OCI-LY1 (cell line): ENCODE results near the gene HPSE2.

Experiments used
- H2AFZ ChIP-seq: fragments of 200-600 bp; sonication (generic), shearing (Covaris generic); 2 replicates; pipeline ENCODE4 v1.6.0; 2014; ENCODE audit warnings: antibody characterized with exemption, mild to moderate bottlenecking, low read length
- H3F3A ChIP-seq: fragments of 200-600 bp; sonication (generic), shearing (Covaris generic); 2 replicates; pipeline ENCODE4 v1.6.0; 2014; ENCODE audit warnings: mild to moderate bottlenecking, antibody characterized with exemption, low read length, moderate library complexity; ENCODE audit not compliant: insufficient read depth
- H3K27ac ChIP-seq: fragments of 200-600 bp; sonication (generic); 2 replicates; pipeline ENCODE4 v1.5.1; 2014; ENCODE audit warnings: low read length, mixed run types, mild to moderate bottlenecking, low read depth; ENCODE audit not compliant: poor library complexity, severe bottlenecking
- H3K27me3 ChIP-seq: fragments of 200-600 bp; sonication (generic); 2 replicates; pipeline ENCODE4 v1.6.0; 2014; ENCODE audit warnings: antibody characterized with exemption, mild to moderate bottlenecking, low read length, moderate library complexity; ENCODE audit not compliant: insufficient read depth
- H3K36me3 ChIP-seq: fragments of 200-600 bp; sonication (generic); 2 replicates; pipeline ENCODE4 v1.6.1; 2014; ENCODE audit warnings: mild to moderate bottlenecking, antibody characterized with exemption, low read length, moderate library complexity, mixed read lengths; ENCODE audit not compliant: insufficient read depth
- H3K4me1 ChIP-seq: fragments of 200-600 bp; sonication (generic); 2 replicates; pipeline ENCODE4 v1.5.1; 2014; ENCODE audit warnings: mild to moderate bottlenecking, low read length, moderate library complexity; ENCODE audit not compliant: insufficient read depth, severe bottlenecking
- H3K4me2 ChIP-seq: fragments of 200-600 bp; sonication (generic), shearing (Covaris generic); 2 replicates; pipeline ENCODE4 v1.6.1; 2014; ENCODE audit warnings: low read length
- H3K4me3 ChIP-seq: fragments of 200-600 bp; sonication (generic); 2 replicates; pipeline ENCODE4 v1.5.1; 2014; ENCODE audit warnings: low read length, low read depth, mild to moderate bottlenecking, mixed read lengths; ENCODE audit not compliant: poor library complexity, severe bottlenecking
- H3K79me2 ChIP-seq: fragments of 200-600 bp; shearing (Covaris generic); 2 replicates; pipeline ENCODE4 v1.6.1; 2016; ENCODE audit warnings: mixed run types, low read length, mixed read lengths; ENCODE audit not compliant: insufficient read depth
- H3K9ac ChIP-seq: fragments of 200-600 bp; sonication (generic), shearing (Covaris generic); 2 replicates; pipeline ENCODE4 v1.6.1; 2014; ENCODE audit warnings: mild to moderate bottlenecking, low read length, mixed read lengths
- H3K9me2 ChIP-seq: fragments of 200-600 bp; sonication (generic), shearing (Covaris generic); 2 replicates; pipeline ENCODE4 v1.6.1; 2014; ENCODE audit warnings: low read depth, mild to moderate bottlenecking, low read length, mixed read lengths
- H3K9me3 ChIP-seq: fragments of 200-600 bp; shearing (Covaris generic); 2 replicates; pipeline ENCODE4 v1.6.1; 2014; ENCODE audit warnings: low read length, mixed read lengths
- H4K20me1 ChIP-seq: fragments of 200-600 bp; sonication (generic), shearing (Covaris generic); 2 replicates; pipeline ENCODE4 v1.6.0; 2016; ENCODE audit warnings: mild to moderate bottlenecking, low read length; ENCODE audit not compliant: insufficient read depth
- EZH2 ChIP-seq: fragments of 200-600 bp; sonication (generic), shearing (Covaris generic); IDR thresholded peaks from 2 replicates; pipeline ENCODE4 v1.8.0; 2017; ENCODE audit warnings: borderline replicate concordance, mixed run types, mild to moderate bottlenecking, antibody characterized with exemption, low read length, moderate library complexity, mixed read lengths
- TF ChIP-seq, protein P1 (sequence below): fragments of 200-600 bp; sonication (generic), shearing (Covaris generic); IDR thresholded peaks from 2 replicates; pipeline ENCODE4 v1.5.1; 2017; ENCODE audit warnings: mild to moderate bottlenecking, antibody characterized with exemption, low read length, moderate library complexity, mixed read lengths

HPSE2 gene

DNA sequence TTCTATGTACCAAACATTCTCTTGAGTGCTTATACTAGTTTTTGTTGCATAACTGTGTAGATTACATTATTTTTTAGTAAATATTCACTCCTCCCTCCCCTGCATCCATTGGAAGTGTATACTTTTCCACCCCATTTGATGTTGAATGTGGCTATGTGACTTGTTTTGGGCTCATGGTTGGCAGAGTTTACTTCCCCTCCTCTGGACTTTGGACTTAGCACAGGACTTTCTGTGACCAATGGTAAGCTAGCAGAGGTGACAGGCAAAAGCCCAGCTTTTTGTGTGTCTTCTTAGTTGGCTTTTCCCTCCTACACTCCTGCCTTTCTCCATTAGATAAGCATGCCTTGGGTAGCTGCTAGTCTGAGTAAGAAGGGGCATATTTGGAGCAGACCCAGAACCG lies 353.9 kb downstream of the HPSE2 start:
- TF ChIP-seq, protein P1, sequence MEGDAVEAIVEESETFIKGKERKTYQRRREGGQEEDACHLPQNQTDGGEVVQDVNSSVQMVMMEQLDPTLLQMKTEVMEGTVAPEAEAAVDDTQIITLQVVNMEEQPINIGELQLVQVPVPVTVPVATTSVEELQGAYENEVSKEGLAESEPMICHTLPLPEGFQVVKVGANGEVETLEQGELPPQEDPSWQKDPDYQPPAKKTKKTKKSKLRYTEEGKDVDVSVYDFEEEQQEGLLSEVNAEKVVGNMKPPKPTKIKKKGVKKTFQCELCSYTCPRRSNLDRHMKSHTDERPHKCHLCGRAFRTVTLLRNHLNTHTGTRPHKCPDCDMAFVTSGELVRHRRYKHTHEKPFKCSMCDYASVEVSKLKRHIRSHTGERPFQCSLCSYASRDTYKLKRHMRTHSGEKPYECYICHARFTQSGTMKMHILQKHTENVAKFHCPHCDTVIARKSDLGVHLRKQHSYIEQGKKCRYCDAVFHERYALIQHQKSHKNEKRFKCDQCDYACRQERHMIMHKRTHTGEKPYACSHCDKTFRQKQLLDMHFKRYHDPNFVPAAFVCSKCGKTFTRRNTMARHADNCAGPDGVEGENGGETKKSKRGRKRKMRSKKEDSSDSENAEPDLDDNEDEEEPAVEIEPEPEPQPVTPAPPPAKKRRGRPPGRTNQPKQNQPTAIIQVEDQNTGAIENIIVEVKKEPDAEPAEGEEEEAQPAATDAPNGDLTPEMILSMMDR = no peak
- TF ChIP-seq EZH2 = no peak
- H3K4me2 ChIP-seq = no peak overlapping the region
- no peak overlapping the region for H2AFZ ChIP-seq
- H3F3A ChIP-seq = no peaks in the 10 kb centered on the region
- no peaks in the 10 kb centered on the region for H3K27me3 ChIP-seq
- H3K36me3 ChIP-seq = no peaks in the 10 kb centered on the region
- no peaks in the 10 kb centered on the region for H3K9me3 ChIP-seq
- no peak overlapping the region for H3K9ac ChIP-seq
- H3K4me1 ChIP-seq = no peaks in the 10 kb centered on the region
- H4K20me1 ChIP-seq = no peaks in the 10 kb centered on the region
- H3K79me2 ChIP-seq = no peaks in the 10 kb centered on the region
- H3K27ac ChIP-seq = no peak overlapping the region
- H3K9me2 ChIP-seq = no peaks in the 10 kb centered on the region
- H3K4me3 ChIP-seq = no peak overlapping the region

DNA sequence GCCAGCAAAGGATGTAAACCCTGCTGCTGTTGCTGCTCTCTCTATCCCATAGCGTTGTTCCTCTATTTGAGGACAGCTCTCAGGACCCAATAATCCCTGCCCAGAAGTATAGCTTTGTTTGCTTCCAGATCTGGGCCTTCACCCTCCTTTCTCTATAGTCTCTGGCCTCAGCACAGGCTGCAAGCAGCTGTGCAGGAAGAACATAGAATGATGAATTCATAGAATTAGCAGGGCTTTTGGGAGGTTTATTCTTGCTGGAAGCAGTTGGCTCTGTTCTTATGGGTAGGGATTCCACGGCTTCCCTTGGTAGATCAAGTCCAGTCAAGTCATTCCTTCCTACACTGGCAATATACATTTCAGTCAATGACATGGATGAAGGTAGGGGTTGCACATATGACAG lies 354.7 kb downstream of the HPSE2 start:
- Histone ChIP-seq H3K4me3 (no peak overlapping the region), H3K79me2 (no peaks in the 10 kb centered on the region), H3K27ac (no peak overlapping the region), H4K20me1 (no peaks in the 10 kb centered on the region), H3K36me3 (no peaks in the 10 kb centered on the region), H2AFZ (no peak overlapping the region), H3K4me2 (no peak overlapping the region), H3F3A (no peaks in the 10 kb centered on the region), H3K9me3 (no peaks in the 10 kb centered on the region), H3K4me1 (no peaks in the 10 kb centered on the region), H3K9me2 (no peaks in the 10 kb centered on the region), H3K9ac (no peak overlapping the region), H3K27me3 (no peaks in the 10 kb centered on the region)
- TF ChIP-seq EZH2 = no peak
- TF ChIP-seq, protein P1 = no peak

DNA sequence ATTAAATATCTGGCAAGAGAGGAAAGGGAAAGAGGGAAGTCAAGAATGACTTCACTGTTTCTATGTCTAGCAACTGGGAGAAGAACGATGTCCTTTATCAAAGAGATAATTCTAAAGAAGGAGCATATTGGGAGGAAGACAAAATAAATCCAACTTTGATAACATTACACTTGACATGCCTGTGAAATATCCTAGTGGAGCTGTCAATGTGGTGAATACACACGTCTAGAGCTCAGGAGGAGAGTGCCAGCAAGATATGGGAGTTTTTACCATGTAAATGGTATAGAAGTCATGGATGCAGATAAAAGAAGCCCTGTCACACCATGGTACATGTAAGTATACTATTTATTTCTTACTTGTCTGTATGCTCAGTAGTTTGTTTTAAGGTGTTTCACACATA lies 356.7 kb downstream of the HPSE2 start:
- Histone ChIP-seq H3K4me2 (no peak overlapping the region), H3K4me1 (no peaks in the 10 kb centered on the region), H3K36me3 (no peaks in the 10 kb centered on the region), H4K20me1 (no peaks in the 10 kb centered on the region), H3K27ac (no peak overlapping the region), H3K4me3 (no peak overlapping the region), H3K79me2 (no peaks in the 10 kb centered on the region), H3K9me3 (no peaks in the 10 kb centered on the region), H3K9me2 (no peaks in the 10 kb centered on the region), H3K27me3 (no peaks in the 10 kb centered on the region), H2AFZ (no peak overlapping the region), H3F3A (no peaks in the 10 kb centered on the region), H3K9ac (no peak overlapping the region)
- TF ChIP-seq, protein P1 = no peak
- TF ChIP-seq EZH2 = no peak
